Measurements from ENCODE around the gene SORCS3.

Gene SORCS3

DNA sequence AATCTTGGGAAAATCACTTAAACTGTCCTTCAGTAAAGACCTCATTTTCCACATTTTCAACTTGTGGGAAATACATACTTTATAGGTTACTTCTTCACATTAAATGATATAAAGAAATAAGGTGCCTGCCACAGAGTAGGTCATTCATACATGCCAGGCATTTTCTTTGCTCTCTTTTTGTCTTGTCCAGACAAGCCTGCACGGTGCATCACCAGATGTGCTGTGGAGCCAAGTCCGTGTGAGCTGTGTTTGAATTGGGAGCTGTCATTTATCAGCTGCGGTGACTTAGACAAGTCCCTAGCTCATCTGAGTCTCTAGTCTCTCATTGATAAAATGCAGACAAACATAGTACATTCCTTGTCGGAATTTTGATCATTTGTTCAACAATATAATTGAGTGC, 432.9 kb downstream of the SORCS3 start:
- Histone ChIP-seq H2AFZ (ENCODE audit: low read depth, low read length, severe bottlenecking) (no peak overlapping the region), H3K9me3 (ENCODE audit: insufficient read depth, low read length) (no peaks in the 10 kb centered on the region), H3K27ac (ENCODE audit: low read depth, low read length) (no peak overlapping the region), H3K79me2 (ENCODE audit: insufficient read depth, low read length) (no peaks in the 10 kb centered on the region), H3K9ac (ENCODE audit: low read length) (no peak overlapping the region), H3K4me3 (ENCODE audit: insufficient read depth, low read length, poor library complexity, severe bottlenecking) (no peak overlapping the region), H4K20me1 (ENCODE audit: low read depth, low read length) (no peaks in the 10 kb centered on the region), H3K36me3 (ENCODE audit: low read length) (no peaks in the 10 kb centered on the region), H3F3A (ENCODE audit: insufficient read depth) (no peaks in the 10 kb centered on the region), H3K4me2 (ENCODE audit: low read depth, low read length, poor library complexity, severe bottlenecking) (no peak overlapping the region), H3K9me2 (replicated peaks; ENCODE audit: insufficient read depth, low read length) (0 out of 2 replicates have a peak, but pooled peaks cover 4% of the 10 kb centered on the region), H3K27me3 (ENCODE audit: low read length) (no peaks in the 10 kb centered on the region)
- TF ChIP-seq, protein P1, sequence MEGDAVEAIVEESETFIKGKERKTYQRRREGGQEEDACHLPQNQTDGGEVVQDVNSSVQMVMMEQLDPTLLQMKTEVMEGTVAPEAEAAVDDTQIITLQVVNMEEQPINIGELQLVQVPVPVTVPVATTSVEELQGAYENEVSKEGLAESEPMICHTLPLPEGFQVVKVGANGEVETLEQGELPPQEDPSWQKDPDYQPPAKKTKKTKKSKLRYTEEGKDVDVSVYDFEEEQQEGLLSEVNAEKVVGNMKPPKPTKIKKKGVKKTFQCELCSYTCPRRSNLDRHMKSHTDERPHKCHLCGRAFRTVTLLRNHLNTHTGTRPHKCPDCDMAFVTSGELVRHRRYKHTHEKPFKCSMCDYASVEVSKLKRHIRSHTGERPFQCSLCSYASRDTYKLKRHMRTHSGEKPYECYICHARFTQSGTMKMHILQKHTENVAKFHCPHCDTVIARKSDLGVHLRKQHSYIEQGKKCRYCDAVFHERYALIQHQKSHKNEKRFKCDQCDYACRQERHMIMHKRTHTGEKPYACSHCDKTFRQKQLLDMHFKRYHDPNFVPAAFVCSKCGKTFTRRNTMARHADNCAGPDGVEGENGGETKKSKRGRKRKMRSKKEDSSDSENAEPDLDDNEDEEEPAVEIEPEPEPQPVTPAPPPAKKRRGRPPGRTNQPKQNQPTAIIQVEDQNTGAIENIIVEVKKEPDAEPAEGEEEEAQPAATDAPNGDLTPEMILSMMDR (IDR thresholded peaks at IDR 0.05; ENCODE audit: insufficient read depth, low read length, poor library complexity, severe bottlenecking) = no peak
- no peak for TF ChIP-seq EZH2phosphoT487 (conservative IDR thresholded peaks at IDR 0.05; ENCODE audit: low read length)

DNA sequence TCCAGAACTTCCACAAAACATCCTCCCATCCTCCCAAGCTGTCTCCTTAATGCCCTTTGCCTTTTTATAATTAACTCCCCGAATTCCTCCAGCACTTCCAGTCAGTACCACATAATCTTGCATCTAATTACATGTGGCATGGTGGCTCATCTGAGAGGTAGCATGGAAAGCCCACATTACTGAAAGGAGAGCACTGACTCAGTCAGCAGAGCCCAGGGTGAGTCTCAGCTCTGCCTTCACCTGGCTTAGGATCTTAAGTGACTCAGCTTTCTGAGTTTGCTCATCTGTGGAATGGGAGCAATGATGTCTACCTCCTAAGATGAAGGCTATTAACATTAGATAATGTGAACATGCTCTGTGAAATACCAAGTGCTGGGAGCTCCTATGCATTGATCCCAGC, 433.9 kb downstream of the SORCS3 start:
- Histone ChIP-seq H3K9ac (ENCODE audit: low read length) (no peak overlapping the region), H3K36me3 (ENCODE audit: low read length) (no peaks in the 10 kb centered on the region), H3F3A (ENCODE audit: insufficient read depth) (no peaks in the 10 kb centered on the region), H3K27me3 (ENCODE audit: low read length) (no peaks in the 10 kb centered on the region), H3K79me2 (ENCODE audit: insufficient read depth, low read length) (no peaks in the 10 kb centered on the region), H4K20me1 (ENCODE audit: low read depth, low read length) (no peaks in the 10 kb centered on the region), H3K4me2 (ENCODE audit: low read depth, low read length, poor library complexity, severe bottlenecking) (no peak overlapping the region), H3K9me3 (ENCODE audit: insufficient read depth, low read length) (no peaks in the 10 kb centered on the region), H2AFZ (ENCODE audit: low read depth, low read length, severe bottlenecking) (no peak overlapping the region), H3K27ac (ENCODE audit: low read depth, low read length) (no peak overlapping the region), H3K9me2 (replicated peaks; ENCODE audit: insufficient read depth, low read length) (no peaks in the 10 kb centered on the region), H3K4me3 (ENCODE audit: insufficient read depth, low read length, poor library complexity, severe bottlenecking) (no peak overlapping the region)
- TF ChIP-seq EZH2phosphoT487 (conservative IDR thresholded peaks at IDR 0.05; ENCODE audit: low read length) = no peak
- TF ChIP-seq, protein P1 (IDR thresholded peaks at IDR 0.05; ENCODE audit: insufficient read depth, low read length, poor library complexity, severe bottlenecking) = no peak

GRCh38 chr10:105085980-105086379, 444.9 kb downstream of the SORCS3 start:
- Histone ChIP-seq H3K9me3 (ENCODE audit: insufficient read depth, low read length) (no peaks in the 10 kb centered on the region), H3K27me3 (ENCODE audit: low read length) (no peaks in the 10 kb centered on the region), H3K4me2 (ENCODE audit: low read depth, low read length, poor library complexity, severe bottlenecking) (no peak overlapping the region), H3K9ac (ENCODE audit: low read length) (no peak overlapping the region), H3K4me3 (ENCODE audit: insufficient read depth, low read length, poor library complexity, severe bottlenecking) (no peak overlapping the region), H3K9me2 (replicated peaks; ENCODE audit: insufficient read depth, low read length) (no peaks in the 10 kb centered on the region), H4K20me1 (ENCODE audit: low read depth, low read length) (no peaks in the 10 kb centered on the region), H3K36me3 (ENCODE audit: low read length) (no peaks in the 10 kb centered on the region), H3F3A (ENCODE audit: insufficient read depth) (no peaks in the 10 kb centered on the region), H3K27ac (ENCODE audit: low read depth, low read length) (no peak overlapping the region), H2AFZ (ENCODE audit: low read depth, low read length, severe bottlenecking) (no peak overlapping the region), H3K79me2 (ENCODE audit: insufficient read depth, low read length) (no peaks in the 10 kb centered on the region)
- TF ChIP-seq EZH2phosphoT487 (conservative IDR thresholded peaks at IDR 0.05; ENCODE audit: low read length) = no peak

GRCh38 chr10:105094048-105094447, 453.0 kb downstream of the SORCS3 start:
- Histone ChIP-seq H2AFZ (ENCODE audit: low read depth, low read length, severe bottlenecking) (no peak overlapping the region), H3F3A (ENCODE audit: insufficient read depth) (no peaks in the 10 kb centered on the region), H3K27ac (ENCODE audit: low read depth, low read length) (no peak overlapping the region), H4K20me1 (ENCODE audit: low read depth, low read length) (no peaks in the 10 kb centered on the region), H3K9ac (ENCODE audit: low read length) (no peak overlapping the region), H3K36me3 (ENCODE audit: low read length) (no peaks in the 10 kb centered on the region), H3K9me2 (replicated peaks; ENCODE audit: insufficient read depth, low read length) (no peaks in the 10 kb centered on the region), H3K4me2 (ENCODE audit: low read depth, low read length, poor library complexity, severe bottlenecking) (no peak overlapping the region), H3K9me3 (ENCODE audit: insufficient read depth, low read length) (no peaks in the 10 kb centered on the region), H3K27me3 (ENCODE audit: low read length) (no peaks in the 10 kb centered on the region), H3K4me3 (ENCODE audit: insufficient read depth, low read length, poor library complexity, severe bottlenecking) (no peak overlapping the region), H3K79me2 (ENCODE audit: insufficient read depth, low read length) (no peaks in the 10 kb centered on the region)
- no peak for TF ChIP-seq EZH2phosphoT487 (conservative IDR thresholded peaks at IDR 0.05; ENCODE audit: low read length)
- TF ChIP-seq, protein P1 (IDR thresholded peaks at IDR 0.05; ENCODE audit: insufficient read depth, low read length, poor library complexity, severe bottlenecking) = no peak
